GM21367 (cell line): ENCODE results near the gene TBC1D3I.
"Not testable (repeated sequence)": the region's sequence is repeated elsewhere in the genome, so short reads cannot be mapped to it uniquely, and the experiment has no call there.

Source experiments
- ATAC-seq: cut with Tn5 transposase; IDR thresholded peaks from one replicate; pipeline ENCODE4 v1.9.1; 2021; ENCODE audit not compliant: unreplicated experiment

TBC1D3I gene

GRCh38 chr17:36207383-36207782 lies 57.0 kb downstream of the TBC1D3I start:
- not testable (repeated sequence) for ATAC-seq

GRCh38 chr17:36206486-36206821 lies 57.9 kb downstream of the TBC1D3I start:
- not testable (repeated sequence) for ATAC-seq

GRCh38 chr17:36205637-36206485 lies 58.5 kb downstream of the TBC1D3I start:
- no peak for ATAC-seq

- no peak for ATAC-seq
Observed at GRCh38 chr17:36204724-36205500, 59.5 kb downstream of the TBC1D3I start.
